HepG2 (cell line): ENCODE measurements around the gene MTMR10. TPM values are rescaled to one million over a fixed set of nuclear protein-coding genes. Genes with fewer than 3 reads are reported as not detected.

ENCODE experiments used
- ELF1 ChIP-seq: sonication (generic); formaldehyde crosslinking; IDR thresholded peaks from 2 replicates; pipeline ENCODE4 v1.4.0; 2020; ENCODE audit warnings: missing genetic modification reagents
- ELF3 ChIP-seq: IDR thresholded peaks from 2 replicates; pipeline ENCODE4 v1.6.1; 2016; ENCODE audit warnings: missing genetic modification reagents, missing compliant biosample characterization
- FOSL2 ChIP-seq: sonication (generic); formaldehyde crosslinking; IDR thresholded peaks from 2 replicates; pipeline ENCODE4 v1.4.0; 2020; ENCODE audit warnings: missing genetic modification reagents
- FOXA1 ChIP-seq, 2 experiments: fragments of 450-650 bp in 1 of 2; sonication (generic) in 1 of 2; formaldehyde crosslinking in 1 of 2; IDR thresholded peaks; 2 replicates each; pipeline versions ENCODE4 v1.4.0 to v1.6.1; 2016 to 2020; ENCODE audit warnings: missing genetic modification reagents in 1 of 2
- MED1 ChIP-seq: sonication (generic); formaldehyde crosslinking; IDR thresholded peaks from 2 replicates; pipeline ENCODE4 v1.4.0; 2020; ENCODE audit warnings: missing genetic modification reagents
- NR2F6 ChIP-seq, 2 experiments: IDR thresholded peaks; 2 replicates each; pipeline ENCODE4 v1.6.1; 2016; ENCODE audit warnings: antibody characterized with exemption in 1 of 2, mild to moderate bottlenecking in 1 of 2
- PHF21A ChIP-seq: sonication (generic); formaldehyde crosslinking; IDR thresholded peaks from 2 replicates; pipeline ENCODE4 v1.5.0; 2020; ENCODE audit warnings: mild to moderate bottlenecking, missing genetic modification reagents
- SALL1 ChIP-seq: sonication (generic); formaldehyde crosslinking; IDR thresholded peaks from 2 replicates; pipeline ENCODE4 v1.8.0; 2022; ENCODE audit warnings: mild to moderate bottlenecking, missing genetic modification reagents
- SAP130 ChIP-seq: IDR thresholded peaks from 2 replicates; pipeline ENCODE4 v1.6.1; 2016; ENCODE audit warnings: low read depth
- SOX13 ChIP-seq, 3 experiments: fragments of 450-650 bp in 1 of 3; sonication (generic) in 1 of 3; formaldehyde crosslinking in 1 of 3; IDR thresholded peaks in 2 of 3; conservative IDR thresholded peaks in 1 of 3; 2 replicates each; pipeline versions ENCODE4 v1.5.0 to v1.6.1; 2016 to 2020; ENCODE audit warnings: antibody characterized with exemption in 1 of 3, mild to moderate bottlenecking in 1 of 3, missing compliant biosample characterization in 1 of 3, missing genetic modification reagents in 1 of 3, moderate library complexity in 1 of 3
- SOX5 ChIP-seq: IDR thresholded peaks from 2 replicates; pipeline ENCODE4 v1.6.1; 2016; ENCODE audit warnings: borderline replicate concordance
- SOX6 ChIP-seq, 2 experiments: fragments of 450-650 bp in 1 of 2; sonication (generic) in 1 of 2; formaldehyde crosslinking in 1 of 2; IDR thresholded peaks; 2 replicates each; pipeline versions ENCODE4 v1.4.0 to v1.6.1; 2017 to 2020; ENCODE audit warnings: antibody characterized with exemption in 1 of 2, mild to moderate bottlenecking in 1 of 2, missing genetic modification reagents in 1 of 2
- TBX2 ChIP-seq: sonication (generic); formaldehyde crosslinking; IDR thresholded peaks from 2 replicates; pipeline ENCODE4 v1.5.0; 2020; ENCODE audit warnings: missing genetic modification reagents, mild to moderate bottlenecking, borderline replicate concordance
- TEAD3 ChIP-seq: optimal IDR thresholded peaks from 2 replicates; pipeline ENCODE3; 2016; ENCODE audit warnings: borderline replicate concordance
- ZNF337 ChIP-seq: sonication (generic); formaldehyde crosslinking; IDR thresholded peaks from 2 replicates; pipeline ENCODE4 v1.5.1; 2020; ENCODE audit warnings: missing genetic modification reagents, low read depth, mild to moderate bottlenecking, borderline replicate concordance
- ZNF816 ChIP-seq: sonication (generic); formaldehyde crosslinking; IDR thresholded peaks from 2 replicates; pipeline ENCODE4 v1.8.0; 2022; ENCODE audit warnings: missing genetic modification reagents, mild to moderate bottlenecking, borderline replicate concordance
- ZNF83 ChIP-seq: sonication (generic); formaldehyde crosslinking; IDR thresholded peaks from 2 replicates; pipeline ENCODE4 v1.4.0; 2020; ENCODE audit warnings: missing genetic modification reagents, mild to moderate bottlenecking, borderline replicate concordance
- polyA plus RNA-seq, 8 experiments: library from polyadenylated mRNA; depleted of rRNA in 3 of 8; stranded (reverse) in 7 of 8; unstranded in 1 of 8; fragments of >200 nt; fragmentation: Illumina TruSeq in 4 of 8; extraction: Trizol in 4 of 8; gene quantifications; 2 replicates each; pipeline versions ENCODE4 v1.2.1 to v1.2.3, GENCODE V29; 2011 to 2016; ENCODE audit warnings: low read depth in 4 of 8, missing spikeins in 1 of 8, mixed read lengths in 1 of 8; ENCODE audit not compliant: insufficient read depth in 1 of 8
- total RNA-seq, 5 experiments: library from RNA; depleted of rRNA; stranded (reverse); fragments of >200 nt; fragmentation: Illumina TruSeq; extraction: Trizol; gene quantifications; 2 replicates each; pipeline ENCODE4 v1.2.3, GENCODE V29; 2016; ENCODE audit warnings: low read depth in 1 of 5
- TF ChIP-seq, protein P1 (sequence below): IDR thresholded peaks from 2 replicates; pipeline ENCODE4 v1.4.0; 2020; ENCODE audit warnings: mild to moderate bottlenecking, missing genetic modification reagents
- TF ChIP-seq, protein P2 (sequence below): sonication (generic); formaldehyde crosslinking; IDR thresholded peaks from 2 replicates; pipeline ENCODE4 v1.4.0; 2020; ENCODE audit warnings: missing genetic modification reagents
- TF ChIP-seq, protein P3 (sequence below): sonication (generic); formaldehyde crosslinking; IDR thresholded peaks from 2 replicates; pipeline ENCODE4 v1.4.0; 2020; ENCODE audit warnings: missing genetic modification reagents
- TF ChIP-seq, protein P4 (sequence below): sonication (generic); formaldehyde crosslinking; IDR thresholded peaks from 2 replicates; pipeline ENCODE4 v1.4.0; 2020; ENCODE audit warnings: mild to moderate bottlenecking, missing genetic modification reagents

Gene MTMR10
- total and polyA plus RNA-seq, 2 of the 13 experiments (the other 11 are each of a cell fraction or from before 2014, with no cell fraction given) = 10.2 to 17.4 TPM

DNA sequence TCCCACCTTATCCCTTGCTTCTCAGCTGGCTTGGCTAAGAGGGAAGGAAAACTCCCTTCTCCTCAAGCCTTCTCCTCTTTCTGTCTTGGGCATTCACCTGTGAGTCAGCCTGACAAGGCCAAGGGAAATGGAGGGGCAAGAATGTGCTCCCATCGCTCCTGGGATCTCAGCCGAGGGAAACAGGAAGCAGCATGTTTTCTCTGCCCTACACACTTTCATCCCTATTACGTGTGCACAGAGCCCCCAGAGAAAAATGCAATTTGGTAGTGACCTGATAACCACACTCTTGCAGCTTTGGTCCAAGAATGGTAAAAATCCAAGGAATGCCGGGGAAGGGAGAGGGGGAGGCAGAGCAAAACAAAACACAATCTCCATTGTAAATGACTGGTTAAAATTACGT lies 32.9 kb upstream of the MTMR10 start (continued):
- TF ChIP-seq, protein P1, sequence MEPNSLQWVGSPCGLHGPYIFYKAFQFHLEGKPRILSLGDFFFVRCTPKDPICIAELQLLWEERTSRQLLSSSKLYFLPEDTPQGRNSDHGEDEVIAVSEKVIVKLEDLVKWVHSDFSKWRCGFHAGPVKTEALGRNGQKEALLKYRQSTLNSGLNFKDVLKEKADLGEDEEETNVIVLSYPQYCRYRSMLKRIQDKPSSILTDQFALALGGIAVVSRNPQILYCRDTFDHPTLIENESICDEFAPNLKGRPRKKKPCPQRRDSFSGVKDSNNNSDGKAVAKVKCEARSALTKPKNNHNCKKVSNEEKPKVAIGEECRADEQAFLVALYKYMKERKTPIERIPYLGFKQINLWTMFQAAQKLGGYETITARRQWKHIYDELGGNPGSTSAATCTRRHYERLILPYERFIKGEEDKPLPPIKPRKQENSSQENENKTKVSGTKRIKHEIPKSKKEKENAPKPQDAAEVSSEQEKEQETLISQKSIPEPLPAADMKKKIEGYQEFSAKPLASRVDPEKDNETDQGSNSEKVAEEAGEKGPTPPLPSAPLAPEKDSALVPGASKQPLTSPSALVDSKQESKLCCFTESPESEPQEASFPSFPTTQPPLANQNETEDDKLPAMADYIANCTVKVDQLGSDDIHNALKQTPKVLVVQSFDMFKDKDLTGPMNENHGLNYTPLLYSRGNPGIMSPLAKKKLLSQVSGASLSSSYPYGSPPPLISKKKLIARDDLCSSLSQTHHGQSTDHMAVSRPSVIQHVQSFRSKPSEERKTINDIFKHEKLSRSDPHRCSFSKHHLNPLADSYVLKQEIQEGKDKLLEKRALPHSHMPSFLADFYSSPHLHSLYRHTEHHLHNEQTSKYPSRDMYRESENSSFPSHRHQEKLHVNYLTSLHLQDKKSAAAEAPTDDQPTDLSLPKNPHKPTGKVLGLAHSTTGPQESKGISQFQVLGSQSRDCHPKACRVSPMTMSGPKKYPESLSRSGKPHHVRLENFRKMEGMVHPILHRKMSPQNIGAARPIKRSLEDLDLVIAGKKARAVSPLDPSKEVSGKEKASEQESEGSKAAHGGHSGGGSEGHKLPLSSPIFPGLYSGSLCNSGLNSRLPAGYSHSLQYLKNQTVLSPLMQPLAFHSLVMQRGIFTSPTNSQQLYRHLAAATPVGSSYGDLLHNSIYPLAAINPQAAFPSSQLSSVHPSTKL = peak; percentile 40; the same call in 1 of the 2 replicates
- TF ChIP-seq, protein P2, sequence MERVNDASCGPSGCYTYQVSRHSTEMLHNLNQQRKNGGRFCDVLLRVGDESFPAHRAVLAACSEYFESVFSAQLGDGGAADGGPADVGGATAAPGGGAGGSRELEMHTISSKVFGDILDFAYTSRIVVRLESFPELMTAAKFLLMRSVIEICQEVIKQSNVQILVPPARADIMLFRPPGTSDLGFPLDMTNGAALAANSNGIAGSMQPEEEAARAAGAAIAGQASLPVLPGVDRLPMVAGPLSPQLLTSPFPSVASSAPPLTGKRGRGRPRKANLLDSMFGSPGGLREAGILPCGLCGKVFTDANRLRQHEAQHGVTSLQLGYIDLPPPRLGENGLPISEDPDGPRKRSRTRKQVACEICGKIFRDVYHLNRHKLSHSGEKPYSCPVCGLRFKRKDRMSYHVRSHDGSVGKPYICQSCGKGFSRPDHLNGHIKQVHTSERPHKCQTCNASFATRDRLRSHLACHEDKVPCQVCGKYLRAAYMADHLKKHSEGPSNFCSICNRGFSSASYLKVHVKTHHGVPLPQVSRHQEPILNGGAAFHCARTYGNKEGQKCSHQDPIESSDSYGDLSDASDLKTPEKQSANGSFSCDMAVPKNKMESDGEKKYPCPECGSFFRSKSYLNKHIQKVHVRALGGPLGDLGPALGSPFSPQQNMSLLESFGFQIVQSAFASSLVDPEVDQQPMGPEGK (CRISPR knock-in tag) = peak; percentile 55; the same call in 1 of the 2 replicates
- TF ChIP-seq ZNF83 (CRISPR knock-in tag) = no peak
- TF ChIP-seq SOX6 (IDR thresholded peaks at IDR 0.05) = no peak
- peak; percentile 62; the same call in 1 of the 2 replicates for TF ChIP-seq SOX6 (CRISPR knock-in tag; IDR thresholded peaks at IDR 0.05)
- 0 out of 2 replicates have a peak, but pooled peaks have one; percentile 28 for TF ChIP-seq PHF21A (CRISPR knock-in tag)
- TF ChIP-seq ZNF337 = no peak
- TF ChIP-seq ZNF816 (CRISPR knock-in tag) = no peak
- TF ChIP-seq, protein P3, sequence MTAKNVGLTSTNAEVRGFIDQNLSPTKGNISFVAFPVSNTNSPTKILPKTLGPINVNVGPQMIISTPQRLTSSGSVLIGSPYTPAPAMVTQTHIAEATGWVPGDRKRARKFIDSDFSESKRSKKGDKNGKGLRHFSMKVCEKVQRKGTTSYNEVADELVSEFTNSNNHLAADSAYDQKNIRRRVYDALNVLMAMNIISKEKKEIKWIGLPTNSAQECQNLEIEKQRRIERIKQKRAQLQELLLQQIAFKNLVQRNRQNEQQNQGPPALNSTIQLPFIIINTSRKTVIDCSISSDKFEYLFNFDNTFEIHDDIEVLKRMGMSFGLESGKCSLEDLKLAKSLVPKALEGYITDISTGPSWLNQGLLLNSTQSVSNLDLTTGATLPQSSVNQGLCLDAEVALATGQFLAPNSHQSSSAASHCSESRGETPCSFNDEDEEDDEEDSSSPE (CRISPR knock-in tag) = no peak
- peak; percentile 20; the same call in 1 of the 2 replicates for TF ChIP-seq FOSL2 (CRISPR knock-in tag)
- no peak for TF ChIP-seq SOX13 (IDR thresholded peaks at IDR 0.05)
- TF ChIP-seq SOX13 (CRISPR knock-in tag; conservative IDR thresholded peaks at IDR 0.05 in 1 of 2, IDR thresholded peaks at IDR 0.05 in 1 of 2) = peak in 1 of 2 experiments; percentile 72; a peak in 2 of 4 replicates
- TF ChIP-seq ELF1 = peak; percentile 48
- TF ChIP-seq NR2F6 (IDR thresholded peaks at IDR 0.05) = no peak
- TF ChIP-seq NR2F6 (CRISPR knock-in tag; IDR thresholded peaks at IDR 0.05) = peak; percentile 23; the same call in 1 of the 2 replicates
- TF ChIP-seq SALL1 (CRISPR knock-in tag) = peak; percentile 40; the same call in 1 of the 2 replicates
- TF ChIP-seq SAP130 = peak; percentile 25; the same call in 1 of the 2 replicates
- peak; percentile 61; the same call in 1 of the 2 replicates for TF ChIP-seq SOX5 (CRISPR knock-in tag)
- peak; percentile 42 for TF ChIP-seq MED1 (CRISPR knock-in tag)
- TF ChIP-seq FOXA1 (IDR thresholded peaks at IDR 0.05) = no peak
- TF ChIP-seq FOXA1 (CRISPR knock-in tag; IDR thresholded peaks at IDR 0.05) = peak; percentile 17; the same call in 1 of the 2 replicates
- TF ChIP-seq, protein P4, sequence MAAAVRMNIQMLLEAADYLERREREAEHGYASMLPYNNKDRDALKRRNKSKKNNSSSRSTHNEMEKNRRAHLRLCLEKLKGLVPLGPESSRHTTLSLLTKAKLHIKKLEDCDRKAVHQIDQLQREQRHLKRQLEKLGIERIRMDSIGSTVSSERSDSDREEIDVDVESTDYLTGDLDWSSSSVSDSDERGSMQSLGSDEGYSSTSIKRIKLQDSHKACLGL (CRISPR knock-in tag) = no peak
- TF ChIP-seq TEAD3 (CRISPR knock-in tag) = peak; percentile 97
- TF ChIP-seq ELF3 = peak; percentile 35; the same call in 1 of the 2 replicates
- peak; percentile 44; the same call in 1 of the 2 replicates for TF ChIP-seq TBX2 (CRISPR knock-in tag)
